CD8-positive, alpha-beta memory T cell (primary cell): ENCODE measurements around the gene FOSB. TPM values are rescaled to one million over a fixed set of nuclear protein-coding genes. Genes with fewer than 3 reads are reported as not detected.

ENCODE experiments used
- CTCF ChIA-PET: fragments of 350-600 bp; sonication (Branson Sonifier 250); formaldehyde crosslinking; loops from one replicate; lab custom pipeline; 2021; ENCODE audit warnings: antibody characterized with exemption; lab: Charles Lee
- POLR2A ChIA-PET: fragments of 350-600 bp; sonication (Branson Sonifier 250); formaldehyde crosslinking; loops from one replicate; lab custom pipeline; 2021; ENCODE audit warnings: antibody characterized with exemption; lab: Charles Lee
- DNase-seq, 5 donors: peaks; one replicate each; pipeline versions ENCODE4 v3.0.0 to v3.0.0-alpha.2; 2020 to 2022; ENCODE audit warnings: mixed read lengths in 1 of 5
- H3K27ac ChIP-seq: one replicate; pipeline ENCODE4 v1.7.0; 2013; ENCODE audit warnings: low read depth, mild to moderate bottlenecking, low read length, moderate library complexity
- H3K27me3 ChIP-seq: 2 replicates; pipeline ENCODE4 v1.7.0; 2013; ENCODE audit warnings: low read length, mild to moderate bottlenecking; ENCODE audit not compliant: insufficient read depth, poor library complexity, severe bottlenecking
- H3K36me3 ChIP-seq: 2 replicates; pipeline ENCODE4 v1.7.0; 2013; ENCODE audit warnings: mild to moderate bottlenecking, low read length, moderate library complexity; ENCODE audit not compliant: insufficient read depth
- H3K4me1 ChIP-seq: 2 replicates; pipeline ENCODE4 v1.7.0; 2013; ENCODE audit warnings: mild to moderate bottlenecking, low read length, moderate library complexity; ENCODE audit not compliant: insufficient read depth
- H3K4me3 ChIP-seq: 2 replicates; pipeline ENCODE4 v1.7.0; 2013; ENCODE audit warnings: mild to moderate bottlenecking, low read length
- H3K9me3 ChIP-seq: 2 replicates; pipeline ENCODE4 v1.7.0; 2013; ENCODE audit warnings: mild to moderate bottlenecking, low read length
- H3K27ac Mint-ChIP-seq, 8 donors: one replicate each; pipeline ENCODE4 v1.8.0; 2020 to 2021; ENCODE audit warnings: mixed read lengths in 8 of 8, mild to moderate bottlenecking in 6 of 8, inconsistent platforms in 3 of 8, moderate library complexity in 3 of 8
- H3K27me3 Mint-ChIP-seq, 2 donors: one replicate each; pipeline ENCODE4 v1.8.0; 2020 to 2021; ENCODE audit warnings: mixed read lengths in 2 of 2, mild to moderate bottlenecking in 1 of 2, moderate library complexity in 1 of 2
- H3K36me3 Mint-ChIP-seq, 3 donors: one replicate each; pipeline ENCODE4 v1.8.0; 2020 to 2021; ENCODE audit warnings: mixed read lengths in 3 of 3, inconsistent platforms in 1 of 3, mild to moderate bottlenecking in 1 of 3
- H3K4me1 Mint-ChIP-seq, 3 donors: one replicate each; pipeline ENCODE4 v1.8.0; 2020 to 2021; ENCODE audit warnings: mixed read lengths in 3 of 3, inconsistent platforms in 1 of 3, mild to moderate bottlenecking in 1 of 3
- H3K4me3 Mint-ChIP-seq, 7 donors: one replicate each; pipeline ENCODE4 v1.8.0; 2020 to 2021; ENCODE audit warnings: mixed read lengths in 7 of 7, mild to moderate bottlenecking in 6 of 7, moderate library complexity in 4 of 7, inconsistent platforms in 2 of 7
- H3K9me3 Mint-ChIP-seq, 5 donors: one replicate each; pipeline ENCODE4 v1.8.0; 2020 to 2022; ENCODE audit warnings: mixed read lengths in 5 of 5, mild to moderate bottlenecking in 3 of 5, moderate library complexity in 2 of 5, inconsistent platforms in 1 of 5
- polyA plus RNA-seq: library from polyadenylated mRNA; unstranded; fragments of 300-500 nt; fragmentation: Illumina TruSeq; gene quantifications from one replicate; pipeline ENCODE4 v1.2.3, GENCODE V29; 2021
- total RNA-seq, 2 experiments: library from RNA; stranded (reverse); gene quantifications; one replicate each; pipeline ENCODE4 v1.2.3, GENCODE V29; 2021

FOSB gene
- total and polyA plus RNA-seq, 3 experiments from 2014 or later, result 21.6 to 48.2 (median 22.1) TPM

GRCh38 chr19:45448425-45448756, 19.4 kb upstream of the FOSB start:
- no peaks in the 10 kb centered on the region for H3K9me3 ChIP-seq
- H3K4me1 ChIP-seq, result peaks cover 42% of the 10 kb centered on the region
- no peak for DNase-seq
- H3K4me1 Mint-ChIP-seq, result peaks cover 61 to 73% (median 70%) of the 10 kb centered on the region in 3 donors
- peak overlapping the region in 6 of 7 donors; percentile 63 to 92 (median 72) for H3K4me3 Mint-ChIP-seq
- no peaks in the 10 kb centered on the region for H3K36me3 ChIP-seq
- peaks cover 0 to 3% (median 0%) of the 10 kb centered on the region in 5 donors for H3K9me3 Mint-ChIP-seq
- peaks cover 0 to 12% of the 10 kb centered on the region in 2 donors for H3K27me3 Mint-ChIP-seq
- H3K27ac Mint-ChIP-seq, result peak overlapping the region; percentile 76 to 100 (median 96)
- H3K4me3 ChIP-seq, result no peak overlapping the region
- no peak overlapping the region for H3K27ac ChIP-seq
- ChIA-PET CTCF (interaction anchor here (0.7 to 6.1 kb wide), 6 partner anchors 18 to 47 kb away, joined by 3 to 51 read pairs (median 6); no protein-coding TSS in a partner anchor), POLR2A (interaction anchor here (2.1 kb wide), 1 partner anchor 20 kb away, joined by 22 read pairs; the partner anchor contains the start of gene FOSB)
- no peaks in the 10 kb centered on the region for H3K27me3 ChIP-seq
- H3K36me3 Mint-ChIP-seq, result peaks cover 3 to 23% (median 4%) of the 10 kb centered on the region in 3 donors

DNA sequence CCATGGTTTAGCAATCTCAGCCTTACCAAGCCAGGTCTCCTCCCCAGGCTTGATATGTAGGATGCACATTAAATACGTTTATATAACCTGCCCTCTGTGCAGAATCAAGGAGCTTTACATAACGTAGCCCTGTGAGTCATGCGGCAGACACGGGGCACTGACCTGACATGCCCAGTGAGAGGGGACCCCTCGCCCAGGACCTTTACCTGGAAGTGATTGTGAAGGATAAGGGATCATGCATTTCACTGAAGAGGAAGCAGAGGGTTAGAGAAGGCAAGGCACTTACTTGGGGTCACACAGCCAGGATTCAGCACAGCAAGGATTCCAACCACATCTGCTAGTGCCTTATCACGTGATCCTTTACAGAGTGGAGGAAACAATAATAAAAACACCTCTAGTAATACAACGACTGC, 18.9 kb upstream of the FOSB start:
- H3K36me3 Mint-ChIP-seq, result peaks cover 3 to 23% (median 4%) of the 10 kb centered on the region in 3 donors
- H3K27ac Mint-ChIP-seq, result peak overlapping the region; percentile 90 to 100 (median 98)
- ChIA-PET POLR2A (interaction anchor here (2.1 kb wide), 1 partner anchor 20 kb away, joined by 22 read pairs; the partner anchor contains the start of gene FOSB), CTCF (interaction anchor here (1.1 to 6.1 kb wide), 6 partner anchors 9 to 47 kb away, joined by 4 to 51 read pairs (median 8); no protein-coding TSS in a partner anchor)
- no peak overlapping the region for H3K4me3 ChIP-seq
- H3K9me3 Mint-ChIP-seq, result peaks cover 0 to 3% (median 0%) of the 10 kb centered on the region in 5 donors
- H3K9me3 ChIP-seq, result no peaks in the 10 kb centered on the region
- peaks cover 37% of the 10 kb centered on the region for H3K4me1 ChIP-seq
- peak in 1 of 5 donors; percentile 39 for DNase-seq
- H3K27ac ChIP-seq, result peak overlapping the region; percentile 100
- H3K36me3 ChIP-seq, result no peaks in the 10 kb centered on the region
- H3K27me3 ChIP-seq, result no peaks in the 10 kb centered on the region
- peak overlapping the region; percentile 75 to 97 (median 90) for H3K4me3 Mint-ChIP-seq
- peaks cover 0 to 12% of the 10 kb centered on the region in 2 donors for H3K27me3 Mint-ChIP-seq
- peaks cover 58 to 71% (median 71%) of the 10 kb centered on the region in 3 donors for H3K4me1 Mint-ChIP-seq

GRCh38 chr19:45450012-45450333, 17.8 kb upstream of the FOSB start:
- peak overlapping the region; percentile 92 to 98 (median 96) for H3K4me3 Mint-ChIP-seq
- H3K9me3 Mint-ChIP-seq, result peaks cover 0 to 3% (median 0%) of the 10 kb centered on the region in 5 donors
- H3K36me3 ChIP-seq, result no peaks in the 10 kb centered on the region
- ChIA-PET CTCF (interaction anchor here (0.7 to 6.1 kb wide), 6 partner anchors 10 to 35 kb away, joined by 4 to 51 read pairs (median 8); no protein-coding TSS in a partner anchor), POLR2A (interaction anchor here (2.1 kb wide), 1 partner anchor 18 kb away, joined by 22 read pairs; the partner anchor contains the start of gene FOSB)
- no peaks in the 10 kb centered on the region for H3K9me3 ChIP-seq
- peaks cover 30% of the 10 kb centered on the region for H3K4me1 ChIP-seq
- DNase-seq, result peak in 3 of 5 donors; percentile 57 to 68 (median 60)
- H3K36me3 Mint-ChIP-seq, result peaks cover 3 to 23% (median 4%) of the 10 kb centered on the region in 3 donors
- peak overlapping the region; percentile 97 to 100 (median 100) for H3K27ac Mint-ChIP-seq
- H3K27ac ChIP-seq, result peak overlapping the region; percentile 100
- peaks cover 0 to 12% of the 10 kb centered on the region in 2 donors for H3K27me3 Mint-ChIP-seq
- peaks cover 52 to 67% (median 63%) of the 10 kb centered on the region in 3 donors for H3K4me1 Mint-ChIP-seq
- H3K27me3 ChIP-seq, result no peaks in the 10 kb centered on the region
- H3K4me3 ChIP-seq, result peak overlapping the region; percentile 82

- no peaks in the 10 kb centered on the region for H3K9me3 ChIP-seq
- Mint-ChIP-seq H3K9me3 (peaks cover 0 to 3% (median 0%) of the 10 kb centered on the region in 5 donors), H3K4me3 (peak overlapping the region; percentile 82 to 97 (median 91)), H3K36me3 (peaks cover 3 to 21% (median 4%) of the 10 kb centered on the region in 3 donors), H3K27me3 (peaks cover 0 to 13% of the 10 kb centered on the region in 2 donors), H3K4me1 (peaks cover 55 to 67% (median 63%) of the 10 kb centered on the region in 3 donors), H3K27ac (peak overlapping the region; percentile 97 to 100 (median 100))
- H3K36me3 ChIP-seq, result no peaks in the 10 kb centered on the region
- H3K4me3 ChIP-seq, result peak overlapping the region; percentile 87
- H3K27me3 ChIP-seq, result no peaks in the 10 kb centered on the region
- ChIA-PET POLR2A (interaction anchor here (0.7 kb wide), 2 partner anchors 16 to 17 kb away, joined by 3 to 14 read pairs; partner anchors contain the start of gene FOSB), CTCF (interaction anchor here (0.9 to 1.6 kb wide), 3 partner anchors 12 to 54 kb away, joined by 3 to 9 read pairs (median 4); partner anchors contain the start of gene FOSB)
- peaks cover 41% of the 10 kb centered on the region for H3K4me1 ChIP-seq
- H3K27ac ChIP-seq, result peak overlapping the region; percentile 100
- DNase-seq, result peak; percentile 64 to 86 (median 77)
Measured at GRCh38 chr19:45451131-45451849, 16.5 kb upstream of the FOSB start.

DNA sequence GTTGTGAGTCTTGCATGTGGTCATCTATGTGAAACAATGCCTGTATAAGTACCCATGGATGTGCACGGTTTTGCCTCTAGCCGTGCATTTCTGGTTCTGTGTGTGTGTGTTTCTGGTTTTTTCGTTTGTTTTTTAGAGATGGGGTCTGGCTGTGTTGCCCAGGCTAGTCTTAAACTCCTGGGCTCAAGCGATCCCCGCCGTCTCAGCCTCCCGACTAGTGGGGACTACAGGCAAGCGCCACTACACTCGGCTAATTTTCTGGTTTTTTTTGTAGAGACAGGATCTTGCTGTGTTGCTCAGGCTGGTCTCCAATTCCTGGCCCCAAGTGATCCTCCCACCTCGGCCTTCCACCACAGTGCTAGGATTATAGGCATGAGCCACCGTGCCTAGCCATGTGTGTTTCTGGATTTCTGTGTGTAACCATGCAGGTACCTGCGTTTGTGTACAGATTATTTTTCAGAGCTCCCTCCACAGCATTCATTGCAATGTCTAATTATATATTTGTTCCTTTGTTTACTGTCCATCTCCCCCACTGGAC, 15.9 kb upstream of the FOSB start:
- Histone ChIP-seq H3K9me3 (no peaks in the 10 kb centered on the region), H3K36me3 (no peaks in the 10 kb centered on the region), H3K4me3 (peak overlapping the region; percentile 87), H3K27me3 (no peaks in the 10 kb centered on the region), H3K4me1 (peaks cover 46% of the 10 kb centered on the region), H3K27ac (peak overlapping the region; percentile 100)
- H3K27me3 Mint-ChIP-seq, result peaks cover 0 to 13% of the 10 kb centered on the region in 2 donors
- H3K36me3 Mint-ChIP-seq, result peaks cover 3 to 18% (median 4%) of the 10 kb centered on the region in 3 donors
- H3K9me3 Mint-ChIP-seq, result peaks cover 0 to 3% (median 0%) of the 10 kb centered on the region in 5 donors
- H3K27ac Mint-ChIP-seq, result peak overlapping the region; percentile 97 to 100 (median 100)
- ChIA-PET POLR2A (interaction anchor here (0.7 kb wide), 2 partner anchors 15 to 16 kb away, joined by 3 to 14 read pairs; partner anchors contain the start of gene FOSB), CTCF (interaction anchor here (0.9 to 1.6 kb wide), 4 partner anchors 12 to 54 kb away, joined by 3 to 9 read pairs (median 4); partner anchors contain the start of gene FOSB)
- peaks cover 56 to 68% (median 65%) of the 10 kb centered on the region in 3 donors for H3K4me1 Mint-ChIP-seq
- H3K4me3 Mint-ChIP-seq, result peak overlapping the region; percentile 82 to 97 (median 91)
- DNase-seq, result no peak

DNA sequence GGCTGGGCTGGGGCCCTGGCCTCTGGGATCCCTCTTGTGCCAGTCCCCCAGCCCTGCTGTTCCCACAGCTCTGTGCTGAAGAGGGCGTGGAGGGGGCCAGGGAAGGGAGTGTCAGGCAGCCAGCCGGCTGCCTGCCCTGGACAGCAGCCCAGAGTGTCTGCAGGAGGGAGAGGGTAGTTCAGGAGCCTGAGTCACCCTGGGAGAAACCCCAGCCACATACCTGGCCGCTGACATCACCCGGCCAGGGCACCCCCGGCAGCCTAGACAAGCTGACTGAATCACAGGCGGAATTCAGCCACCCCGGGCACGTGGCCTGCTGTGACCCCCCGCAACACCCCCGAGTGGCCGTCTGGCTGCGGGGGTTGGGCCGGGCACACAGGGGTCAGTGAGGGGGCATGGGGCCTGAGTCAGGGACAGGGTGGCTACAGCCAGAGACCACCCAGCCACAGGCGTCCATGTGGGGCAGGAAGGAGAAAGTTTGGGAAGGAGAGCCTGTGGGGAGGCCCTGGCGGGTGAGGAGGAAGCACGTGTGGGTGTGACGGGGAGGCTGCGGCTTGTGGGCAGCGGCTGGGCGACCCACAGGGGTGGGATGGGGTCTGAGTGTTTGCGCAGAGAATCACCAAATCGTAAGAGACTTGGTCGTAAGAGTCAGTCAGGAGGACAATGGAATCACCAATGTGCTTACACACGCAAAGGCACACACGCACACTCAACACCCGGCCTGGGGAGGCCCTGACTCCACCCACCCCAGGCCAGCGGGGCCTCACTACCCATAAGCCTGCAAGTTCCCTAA, 11.9 kb upstream of the FOSB start:
- POLR2A ChIA-PET, result interaction anchor here (0.7 to 1.4 kb wide), 3 partner anchors 11 to 16 kb away, joined by 3 to 6 read pairs (median 5); no protein-coding TSS in a partner anchor
- CTCF ChIA-PET, result interaction anchor here (0.8 to 2.2 kb wide), 5 partner anchors 11 to 30 kb away, joined by 3 to 6 read pairs (median 3); no protein-coding TSS in a partner anchor
- Histone ChIP-seq H3K27ac (peak overlapping the region; percentile 45), H3K27me3 (no peaks in the 10 kb centered on the region), H3K4me1 (peaks cover 29% of the 10 kb centered on the region), H3K4me3 (no peak overlapping the region), H3K36me3 (no peaks in the 10 kb centered on the region), H3K9me3 (no peaks in the 10 kb centered on the region)
- Mint-ChIP-seq H3K36me3 (peaks cover 0 to 5% (median 0%) of the 10 kb centered on the region in 3 donors), H3K4me3 (peak overlapping the region; percentile 55 to 81 (median 67)), H3K4me1 (peaks cover 33 to 38% (median 36%) of the 10 kb centered on the region in 3 donors), H3K9me3 (no peaks in the 10 kb centered on the region), H3K27me3 (peaks cover 2 to 8% of the 10 kb centered on the region in 2 donors), H3K27ac (peak overlapping the region; percentile 79 to 97 (median 90))
- peak; percentile 61 to 86 (median 76) for DNase-seq

DNA sequence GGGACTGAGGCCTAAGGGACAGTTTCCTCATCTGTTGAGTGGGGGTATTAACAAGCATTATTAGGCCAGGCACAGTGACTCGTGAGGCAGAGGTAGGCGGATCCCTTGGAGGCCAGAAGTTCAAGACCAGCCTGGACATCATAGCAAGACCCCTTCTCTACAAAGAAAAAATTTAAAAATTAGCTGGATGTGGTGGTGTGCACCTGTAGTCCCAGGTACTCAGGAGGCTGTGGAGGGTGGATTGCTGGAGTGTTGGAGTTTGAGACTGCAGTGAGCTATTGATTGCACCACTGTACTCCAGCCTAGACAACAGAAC, 11.3 kb upstream of the FOSB start:
- H3K4me3 ChIP-seq, result no peak overlapping the region
- no peaks in the 10 kb centered on the region for H3K9me3 ChIP-seq
- Mint-ChIP-seq H3K27ac (peak overlapping the region; percentile 79 to 97 (median 90)), H3K36me3 (no peaks in the 10 kb centered on the region), H3K4me3 (peak overlapping the region; percentile 55 to 81 (median 67)), H3K27me3 (peaks cover 3 to 4% of the 10 kb centered on the region in 2 donors), H3K4me1 (peaks cover 28 to 33% (median 32%) of the 10 kb centered on the region in 3 donors), H3K9me3 (no peaks in the 10 kb centered on the region)
- peaks cover 24% of the 10 kb centered on the region for H3K4me1 ChIP-seq
- peak overlapping the region; percentile 45 for H3K27ac ChIP-seq
- POLR2A ChIA-PET, result interaction anchor here (0.7 to 1.0 kb wide), 2 partner anchors 11 to 16 kb away, joined by 5 to 6 read pairs; no protein-coding TSS in a partner anchor
- no peaks in the 10 kb centered on the region for H3K36me3 ChIP-seq
- DNase-seq, result no peak
- H3K27me3 ChIP-seq, result no peaks in the 10 kb centered on the region
- CTCF ChIA-PET, result interaction anchor here (0.6 to 2.2 kb wide), 9 partner anchors 9 to 218 kb away, joined by 3 to 6 read pairs (median 3); no protein-coding TSS in a partner anchor
